OCI-LY3 (cell line): Measurements from ENCODE around the gene NSUN6.

Source experiments
- H2AFZ ChIP-seq: fragments of 200-600, 300-600 bp; shearing (Covaris generic); 2 replicates; pipeline ENCODE4 v1.6.0; 2014; ENCODE audit warnings: antibody characterized with exemption, low read depth, low read length
- H3K27ac ChIP-seq: fragments of 200-600, 300-600 bp; sonication (generic); 2 replicates; pipeline ENCODE4 v1.5.1; 2014; ENCODE audit warnings: mild to moderate bottlenecking, low read length, moderate library complexity, mixed read lengths
- H3K27me3 ChIP-seq: fragments of 200-600, 300-600 bp; sonication (generic); 2 replicates; pipeline ENCODE4 v1.6.1; 2014; ENCODE audit warnings: low read depth, low read length, mixed read lengths
- H3K36me3 ChIP-seq: fragments of 200-600, 300-600 bp; sonication (generic); replicated peaks from 2 replicates; pipeline ENCODE3; 2014; ENCODE audit warnings: low read depth, low read length, mixed read lengths
- H3K4me1 ChIP-seq: fragments of 300-600, 200-600 bp; sonication (generic); 2 replicates; pipeline ENCODE4 v1.6.1; 2014; ENCODE audit warnings: low read length, mixed read lengths
- H3K4me2 ChIP-seq: fragments of 200-600, 300-600 bp; sonication (generic); 2 replicates; pipeline ENCODE4 v1.6.1; 2014; ENCODE audit warnings: low read length, mixed read lengths
- H3K4me3 ChIP-seq: fragments of 300-600, 200-600 bp; sonication (generic); 2 replicates; pipeline ENCODE4 v1.5.1; 2014; ENCODE audit warnings: antibody characterized with exemption, mild to moderate bottlenecking, low read length, moderate library complexity
- H3K79me2 ChIP-seq: fragments of 300-600, 200-600 bp; shearing (Covaris generic); 2 replicates; pipeline ENCODE4 v1.6.1; 2014; ENCODE audit warnings: mild to moderate bottlenecking, low read length, mixed read lengths
- H3K9ac ChIP-seq: fragments of 300-600, 200-600 bp; shearing (Covaris generic); 2 replicates; pipeline ENCODE4 v1.6.0; 2014; ENCODE audit warnings: mild to moderate bottlenecking, low read length, moderate library complexity
- H3K9me3 ChIP-seq: fragments of 200-600, 300-600 bp; shearing (Covaris generic); 2 replicates; pipeline ENCODE4 v1.6.1; 2014; ENCODE audit warnings: low read length, mixed read lengths; ENCODE audit not compliant: insufficient read depth
- H4K20me1 ChIP-seq: fragments of 200-600, 300-600 bp; sonication (generic); 2 replicates; pipeline ENCODE4 v1.6.1; 2016; ENCODE audit warnings: low read length, mixed read lengths; ENCODE audit not compliant: insufficient read depth
- EZH2phosphoT487 ChIP-seq: fragments of 200-600 bp; shearing (Covaris generic); IDR thresholded peaks from 2 replicates; pipeline ENCODE4 v1.6.1; 2018; ENCODE audit warnings: antibody characterized with exemption, mixed run types, low read depth
- TF ChIP-seq, protein P1 (sequence below): fragments of 200-600, 300-600 bp; sonication (generic); IDR thresholded peaks from 2 replicates; pipeline ENCODE4 v1.5.1; 2014; ENCODE audit warnings: antibody characterized with exemption, low read length, low read depth

NSUN6 gene

DNA sequence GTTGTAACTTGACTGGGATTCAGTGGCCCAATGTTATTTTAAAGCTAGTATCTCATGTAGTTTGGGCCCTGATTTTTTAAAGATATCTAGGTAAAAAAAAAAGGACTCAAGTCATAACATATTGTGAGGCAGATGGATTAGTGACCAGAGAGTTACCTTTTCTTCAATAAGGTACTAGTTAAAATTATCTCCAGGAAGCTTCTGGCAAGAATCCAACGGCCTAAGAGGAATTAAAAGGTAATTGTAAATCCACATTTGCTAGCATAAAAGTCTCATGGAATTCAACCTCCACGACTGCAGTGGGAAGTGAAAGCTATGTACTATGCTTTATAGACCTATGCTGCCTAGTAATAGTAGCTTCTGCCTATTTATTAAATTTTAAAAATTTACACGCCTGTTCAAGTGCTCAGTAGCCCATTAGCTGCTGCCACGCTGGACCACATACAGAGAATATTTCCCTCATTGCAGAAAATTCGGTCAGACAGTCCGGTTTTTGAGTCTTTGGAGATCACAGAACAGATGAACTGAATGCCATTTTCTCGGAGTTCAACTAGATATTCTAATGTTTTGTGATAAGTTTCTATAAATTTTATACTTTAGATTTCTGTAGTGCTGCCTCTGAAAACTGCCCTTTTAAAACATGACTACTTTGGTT, 118.4 kb downstream of the NSUN6 start:
- no peaks in the 10 kb centered on the region for H3K79me2 ChIP-seq
- no peak for TF ChIP-seq EZH2phosphoT487
- TF ChIP-seq, protein P1, sequence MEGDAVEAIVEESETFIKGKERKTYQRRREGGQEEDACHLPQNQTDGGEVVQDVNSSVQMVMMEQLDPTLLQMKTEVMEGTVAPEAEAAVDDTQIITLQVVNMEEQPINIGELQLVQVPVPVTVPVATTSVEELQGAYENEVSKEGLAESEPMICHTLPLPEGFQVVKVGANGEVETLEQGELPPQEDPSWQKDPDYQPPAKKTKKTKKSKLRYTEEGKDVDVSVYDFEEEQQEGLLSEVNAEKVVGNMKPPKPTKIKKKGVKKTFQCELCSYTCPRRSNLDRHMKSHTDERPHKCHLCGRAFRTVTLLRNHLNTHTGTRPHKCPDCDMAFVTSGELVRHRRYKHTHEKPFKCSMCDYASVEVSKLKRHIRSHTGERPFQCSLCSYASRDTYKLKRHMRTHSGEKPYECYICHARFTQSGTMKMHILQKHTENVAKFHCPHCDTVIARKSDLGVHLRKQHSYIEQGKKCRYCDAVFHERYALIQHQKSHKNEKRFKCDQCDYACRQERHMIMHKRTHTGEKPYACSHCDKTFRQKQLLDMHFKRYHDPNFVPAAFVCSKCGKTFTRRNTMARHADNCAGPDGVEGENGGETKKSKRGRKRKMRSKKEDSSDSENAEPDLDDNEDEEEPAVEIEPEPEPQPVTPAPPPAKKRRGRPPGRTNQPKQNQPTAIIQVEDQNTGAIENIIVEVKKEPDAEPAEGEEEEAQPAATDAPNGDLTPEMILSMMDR = no peak
- H3K27ac ChIP-seq = no peak overlapping the region
- no peak overlapping the region for H3K9ac ChIP-seq
- no peaks in the 10 kb centered on the region for H4K20me1 ChIP-seq
- no peaks in the 10 kb centered on the region for H3K9me3 ChIP-seq
- H3K4me1 ChIP-seq = no peaks in the 10 kb centered on the region
- H3K4me3 ChIP-seq = no peak overlapping the region
- H2AFZ ChIP-seq = no peak overlapping the region
- H3K27me3 ChIP-seq = no peaks in the 10 kb centered on the region
- peaks cover 2% of the 10 kb centered on the region for H3K36me3 ChIP-seq
- H3K4me2 ChIP-seq = no peak overlapping the region

DNA sequence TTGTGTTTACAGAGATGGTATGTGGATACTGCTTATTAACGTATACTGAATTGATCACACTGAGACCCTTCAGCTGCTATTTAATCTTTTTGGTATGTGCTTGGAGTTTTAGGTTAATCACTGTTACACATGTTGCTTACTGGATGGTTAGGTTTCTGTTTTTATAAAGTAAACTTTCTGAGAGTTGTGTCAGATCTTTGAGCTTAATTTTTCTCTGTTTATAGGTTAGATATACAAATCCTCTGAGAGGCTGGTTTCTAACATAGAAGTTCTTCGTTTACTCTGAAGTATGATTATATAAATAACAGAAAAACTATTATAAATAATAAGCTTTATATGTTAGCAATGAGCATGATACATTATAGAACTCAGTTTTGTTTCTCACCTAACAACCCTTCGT, 123.1 kb downstream of the NSUN6 start:
- Histone ChIP-seq H3K27ac (no peak overlapping the region), H3K4me2 (no peak overlapping the region), H3K79me2 (no peaks in the 10 kb centered on the region), H3K9ac (no peak overlapping the region), H2AFZ (no peak overlapping the region), H3K9me3 (no peaks in the 10 kb centered on the region), H3K36me3 (no peaks in the 10 kb centered on the region), H3K4me3 (no peak overlapping the region), H4K20me1 (no peaks in the 10 kb centered on the region), H3K4me1 (no peaks in the 10 kb centered on the region), H3K27me3 (no peaks in the 10 kb centered on the region)
- TF ChIP-seq, protein P1 = no peak
- no peak for TF ChIP-seq EZH2phosphoT487

DNA sequence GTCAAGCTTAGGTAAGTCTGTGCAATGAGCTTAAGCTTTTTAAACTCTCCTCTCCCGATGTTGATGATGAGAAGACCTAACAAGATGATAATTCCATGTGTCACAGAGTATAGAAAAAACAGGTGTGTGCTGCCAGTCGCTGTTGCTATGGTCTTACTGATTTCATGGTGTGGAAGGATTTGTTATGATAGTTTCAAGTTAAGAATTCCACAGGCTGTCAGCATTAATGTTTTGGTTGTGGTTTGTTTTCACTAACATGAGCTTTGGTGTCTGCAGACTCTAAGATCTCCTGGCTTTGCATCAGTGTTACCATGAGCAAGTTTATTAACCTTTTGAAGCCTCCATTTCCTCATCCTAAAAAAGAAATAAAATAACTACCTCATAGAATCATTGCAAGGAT, 123.7 kb downstream of the NSUN6 start:
- H3K4me2 ChIP-seq = no peak overlapping the region
- no peak overlapping the region for H3K27ac ChIP-seq
- H3K27me3 ChIP-seq = no peaks in the 10 kb centered on the region
- no peaks in the 10 kb centered on the region for H4K20me1 ChIP-seq
- H3K9ac ChIP-seq = no peak overlapping the region
- H3K36me3 ChIP-seq = no peaks in the 10 kb centered on the region
- no peaks in the 10 kb centered on the region for H3K4me1 ChIP-seq
- TF ChIP-seq, protein P1 = no peak
- no peak for TF ChIP-seq EZH2phosphoT487
- H3K79me2 ChIP-seq = no peaks in the 10 kb centered on the region
- H3K4me3 ChIP-seq = no peak overlapping the region
- H2AFZ ChIP-seq = no peak overlapping the region
- no peaks in the 10 kb centered on the region for H3K9me3 ChIP-seq

DNA sequence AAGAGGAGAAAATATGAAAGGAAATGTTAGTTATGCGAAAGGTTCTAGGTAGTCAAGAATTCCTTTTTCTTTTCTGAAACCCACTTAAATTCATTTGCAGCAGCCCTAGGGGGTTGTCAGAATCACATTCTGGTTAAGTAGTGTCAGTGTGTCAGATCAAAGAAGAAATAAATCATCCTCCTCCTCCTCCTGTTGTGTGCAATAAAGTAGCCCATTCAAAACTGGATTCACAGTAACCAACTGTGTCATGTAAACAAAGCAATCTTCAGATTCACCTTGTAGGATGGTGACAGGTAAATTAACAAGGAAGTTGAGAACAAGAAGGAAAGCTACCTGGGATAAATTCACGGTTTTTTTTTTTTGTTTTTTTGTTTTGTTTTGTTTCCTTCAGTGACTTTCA, 127.5 kb downstream of the NSUN6 start:
- no peak overlapping the region for H3K9ac ChIP-seq
- no peaks in the 10 kb centered on the region for H3K79me2 ChIP-seq
- H3K4me1 ChIP-seq = no peaks in the 10 kb centered on the region
- no peaks in the 10 kb centered on the region for H3K36me3 ChIP-seq
- no peaks in the 10 kb centered on the region for H3K27me3 ChIP-seq
- TF ChIP-seq EZH2phosphoT487 = no peak
- TF ChIP-seq, protein P1 = no peak
- no peaks in the 10 kb centered on the region for H3K9me3 ChIP-seq
- H3K27ac ChIP-seq = no peak overlapping the region
- H3K4me3 ChIP-seq = no peak overlapping the region
- H3K4me2 ChIP-seq = no peak overlapping the region
- H4K20me1 ChIP-seq = no peaks in the 10 kb centered on the region
- no peak overlapping the region for H2AFZ ChIP-seq
